Measurements from ENCODE around the gene SYNGR3. TPM values are rescaled to one million over a fixed set of nuclear protein-coding genes. Genes with fewer than 3 reads are reported as not detected.
A peak's percentile ranks its signal among the peaks of the same experiment; 100 is the strongest.

The SYNGR3 gene, protein sequence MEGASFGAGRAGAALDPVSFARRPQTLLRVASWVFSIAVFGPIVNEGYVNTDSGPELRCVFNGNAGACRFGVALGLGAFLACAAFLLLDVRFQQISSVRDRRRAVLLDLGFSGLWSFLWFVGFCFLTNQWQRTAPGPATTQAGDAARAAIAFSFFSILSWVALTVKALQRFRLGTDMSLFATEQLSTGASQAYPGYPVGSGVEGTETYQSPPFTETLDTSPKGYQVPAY
- 1 to 10 TPM in 4 of 7 donors, under 1 TPM in 3; 0.50 to 4.0 (median 1.1) TPM for total RNA-seq
- under 1 TPM; 0.42 to 0.75 TPM for polyA plus RNA-seq
- long read RNA-seq, donor 1, transcript SYNGR3-204 (2 exons, 752 nt): major isoform, 15 of 15 reads
- long read RNA-seq, donor 1, partial matches to known transcripts: 0 of 15 reads
- long read RNA-seq, donor 1, other reads (novel, unspliced or antisense): 0 of 15 reads
- long read RNA-seq, donor 2, partial matches to known transcripts: 0 of 3 reads
- long read RNA-seq, donor 2, other reads (novel, unspliced or antisense): 0 of 3 reads
- long read RNA-seq, donor 3, partial matches to known transcripts: 0 of 2 reads
- long read RNA-seq, donor 3, other reads (novel, unspliced or antisense): 0 of 2 reads

DNA sequence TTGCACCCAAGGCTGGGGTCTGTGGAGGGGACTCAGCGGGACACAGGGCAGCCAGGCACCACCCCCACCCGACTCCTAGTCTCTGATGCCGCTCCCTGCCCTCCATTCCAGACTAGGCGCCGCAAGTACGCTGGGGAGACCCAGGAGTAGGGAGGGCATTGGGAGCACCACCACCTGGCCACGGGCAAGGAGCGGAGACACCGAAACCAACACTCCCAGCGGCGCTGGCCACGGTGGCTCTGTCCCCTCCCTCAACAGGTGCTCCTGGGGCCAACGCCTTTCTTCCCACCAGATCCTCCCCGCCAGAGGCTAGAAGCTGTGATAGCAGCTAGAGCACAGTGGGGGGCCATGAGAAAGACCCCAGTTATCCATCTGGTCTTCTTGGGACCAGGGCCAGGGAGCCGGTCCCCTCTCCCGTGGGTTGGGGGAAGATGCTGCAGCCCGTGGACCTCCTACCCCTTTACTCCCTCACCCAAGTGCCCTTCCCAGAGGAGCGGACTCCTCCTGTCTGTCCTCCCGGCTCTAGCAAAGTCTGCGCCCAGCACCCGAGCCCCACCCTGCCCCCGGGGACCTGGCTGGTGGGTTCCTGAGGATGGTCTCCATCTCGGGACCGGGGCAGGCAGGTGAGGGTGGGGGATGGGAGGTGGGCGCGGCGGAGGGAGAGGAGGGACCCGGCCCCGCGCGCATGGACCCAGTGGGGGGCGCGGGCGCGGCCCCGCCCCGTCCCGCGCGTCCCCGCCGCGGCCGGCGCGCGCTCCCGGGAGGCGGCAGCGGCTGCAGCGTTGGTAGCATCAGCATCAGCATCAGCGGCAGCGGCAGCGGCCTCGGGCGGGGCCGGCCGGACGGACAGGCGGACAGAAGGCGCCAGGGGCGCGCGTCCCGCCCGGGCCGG lies at the start of gene SYNGR3:
Gene SYNGR3 (plus strand): TSS at position 762 of the 892 bp plus-strand sequence. CDS start 133 bp downstream, outside the sequence.
- Histone ChIP-seq H3K36me3 (no peaks in the 10 kb centered on the region), H3K4me1 (ENCODE audit: insufficient read depth) (peaks cover 10% of the 10 kb centered on the region), H3K27me3 (no peaks in the 10 kb centered on the region), H3K4me3 (no peak within 1 kb of the TSS), H3K9me3 (no peaks in the 10 kb centered on the region), H3K27ac (no peak within 1 kb of the TSS)
- WGBS, 3 donors: 3 to 4% (median 4%) methylated on average over 50 to 67 of the region's 67 CpGs
- TF ChIP-seq, protein P1, sequence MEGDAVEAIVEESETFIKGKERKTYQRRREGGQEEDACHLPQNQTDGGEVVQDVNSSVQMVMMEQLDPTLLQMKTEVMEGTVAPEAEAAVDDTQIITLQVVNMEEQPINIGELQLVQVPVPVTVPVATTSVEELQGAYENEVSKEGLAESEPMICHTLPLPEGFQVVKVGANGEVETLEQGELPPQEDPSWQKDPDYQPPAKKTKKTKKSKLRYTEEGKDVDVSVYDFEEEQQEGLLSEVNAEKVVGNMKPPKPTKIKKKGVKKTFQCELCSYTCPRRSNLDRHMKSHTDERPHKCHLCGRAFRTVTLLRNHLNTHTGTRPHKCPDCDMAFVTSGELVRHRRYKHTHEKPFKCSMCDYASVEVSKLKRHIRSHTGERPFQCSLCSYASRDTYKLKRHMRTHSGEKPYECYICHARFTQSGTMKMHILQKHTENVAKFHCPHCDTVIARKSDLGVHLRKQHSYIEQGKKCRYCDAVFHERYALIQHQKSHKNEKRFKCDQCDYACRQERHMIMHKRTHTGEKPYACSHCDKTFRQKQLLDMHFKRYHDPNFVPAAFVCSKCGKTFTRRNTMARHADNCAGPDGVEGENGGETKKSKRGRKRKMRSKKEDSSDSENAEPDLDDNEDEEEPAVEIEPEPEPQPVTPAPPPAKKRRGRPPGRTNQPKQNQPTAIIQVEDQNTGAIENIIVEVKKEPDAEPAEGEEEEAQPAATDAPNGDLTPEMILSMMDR (IDR thresholded peaks at IDR 0.05): no peak
- TF ChIP-seq EP300 (IDR thresholded peaks at IDR 0.05) (no peak), POLR2A (IDR thresholded peaks at IDR 0.05) (no peak)
- intact Hi-C loops (cut with DNase I): no loop called here
- DNase-seq: peak in 1 of 5 donors; percentile 38

- Histone ChIP-seq H3K4me1 (ENCODE audit: insufficient read depth) (peaks cover 4% of the 10 kb centered on the region), H3K27ac (no peak overlapping the region), H3K4me3 (no peak overlapping the region), H3K9me3 (no peaks in the 10 kb centered on the region), H3K36me3 (no peaks in the 10 kb centered on the region), H3K27me3 (no peaks in the 10 kb centered on the region)
- DNase-seq: no peak
- whole genome bisulfite sequencing, 3 donors: 89 to 91% (median 90%) methylated on average over 23 of the region's 23 CpGs
- no peak for TF ChIP-seq POLR2A (IDR thresholded peaks at IDR 0.05)
- no peak for TF ChIP-seq EP300 (IDR thresholded peaks at IDR 0.05)
- TF ChIP-seq, protein P1 (IDR thresholded peaks at IDR 0.05): no peak
- intact Hi-C loops (cut with DNase I): no loop called here
These were observed 49.3 kb upstream of the SYNGR3 start for GRCh38 chr16:1940273-1941161.

DNA sequence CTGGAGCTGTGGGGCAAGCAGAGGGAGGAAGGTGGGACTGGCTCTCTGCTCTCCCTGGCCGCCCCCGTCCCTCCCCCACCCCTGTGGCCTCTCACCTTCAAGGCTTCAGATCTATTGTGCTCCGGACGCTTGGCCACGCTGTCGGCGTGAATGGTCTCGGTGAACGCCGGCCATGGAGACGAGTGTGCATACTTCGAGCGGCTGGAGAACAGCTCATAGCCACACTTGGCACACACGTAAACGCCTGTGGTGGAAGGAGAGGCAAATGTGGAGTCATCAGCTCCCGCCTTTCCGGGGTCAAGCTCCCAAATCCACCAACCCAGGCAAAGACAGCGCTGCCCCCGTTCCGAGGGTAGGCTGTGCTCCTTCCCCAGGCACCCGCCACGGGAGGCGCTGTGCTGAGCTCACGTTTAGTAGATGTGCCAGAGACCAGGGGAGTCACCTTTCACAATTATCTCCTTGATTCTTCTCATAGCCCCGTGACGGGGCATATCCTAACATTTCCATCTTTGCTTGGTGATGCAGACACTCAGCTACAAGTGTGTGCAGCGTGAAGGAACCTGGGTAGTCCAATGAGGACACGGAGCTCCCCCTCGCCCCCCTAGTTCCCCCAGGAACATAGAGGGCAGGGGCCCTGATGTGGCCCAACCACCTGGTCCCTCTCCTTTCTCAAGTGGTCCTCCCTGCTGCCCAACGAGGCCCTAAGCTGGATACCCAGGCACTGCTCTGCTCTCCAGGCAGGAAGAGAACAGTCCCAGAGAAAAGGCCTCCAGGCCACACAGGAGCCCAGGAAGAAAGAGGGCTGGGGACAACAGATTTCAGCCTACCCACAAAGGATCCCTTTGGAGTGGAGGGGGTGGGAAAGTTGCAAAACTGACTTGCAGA lies 48.4 kb upstream of the SYNGR3 start:
- Histone ChIP-seq H3K27ac (no peak overlapping the region), H3K36me3 (no peaks in the 10 kb centered on the region), H3K9me3 (no peaks in the 10 kb centered on the region), H3K4me3 (no peak overlapping the region), H3K27me3 (no peaks in the 10 kb centered on the region), H3K4me1 (ENCODE audit: insufficient read depth) (peaks cover 4% of the 10 kb centered on the region)
- TF ChIP-seq, protein P1 (IDR thresholded peaks at IDR 0.05): no peak
- no peak for TF ChIP-seq EP300 (IDR thresholded peaks at IDR 0.05)
- no peak for TF ChIP-seq POLR2A (IDR thresholded peaks at IDR 0.05)
- 80 to 86% (median 86%) methylated on average over 30 of the region's 30 CpGs for WGBS, 3 donors
- intact Hi-C loops (cut with DNase I): no loop called here
- no peak for DNase-seq
